Upper lobe of left lung (tissue), 6 donors: Measurements from ENCODE around the gene SEZ6L. TPM values are rescaled to one million over a fixed set of nuclear protein-coding genes. Genes with fewer than 3 reads are reported as not detected.

ENCODE experiments used
- ATAC-seq, 2 donors: fragments of 200-7000 bp; cut with Tn5 transposase; one replicate each; pipeline ENCODE4 v1.9.1; 2022; ENCODE audit warnings: mild to moderate bottlenecking in 2 of 2, moderate library complexity in 2 of 2; ENCODE audit not compliant: low FRiP score in 2 of 2
- DNase-seq, 2 donors: peaks; one replicate each; pipeline ENCODE4 v3.0.0-alpha.2; 2019 to 2020
- H3K27ac ChIP-seq, 4 donors: fragments of 200-600 bp; sonication (generic); one replicate each; pipeline ENCODE4 v1.5.1; 2016 to 2019
- H3K27me3 ChIP-seq, 4 donors: fragments of 200-600 bp; sonication (generic); one replicate each; pipeline ENCODE4 v1.5.1; 2017 to 2019
- H3K36me3 ChIP-seq, 4 donors: fragments of 200-600 bp; sonication (generic); one replicate each; pipeline ENCODE4 v1.5.1; 2016 to 2019
- H3K4me1 ChIP-seq, 4 donors: fragments of 200-600 bp; sonication (generic); one replicate each; pipeline ENCODE4 v1.5.1; 2018 to 2019
- H3K4me3 ChIP-seq, 4 donors: fragments of 200-600 bp; sonication (generic); one replicate each; pipeline ENCODE4 v1.5.1; 2017 to 2019; ENCODE audit warnings: mild to moderate bottlenecking in 2 of 4, moderate library complexity in 1 of 4
- H3K9me3 ChIP-seq, 4 donors: fragments of 200-600 bp; sonication (generic); one replicate each; pipeline ENCODE4 v1.5.1; 2018 to 2019
- CTCF ChIP-seq, 6 experiments: fragments of 450-650 bp in 4 of 6; fragments of 200-600 bp in 2 of 6; sonication (generic) in 2 of 6; IDR thresholded peaks; one replicate each; pipeline ENCODE4 v1.5.1; 2016 to 2019; ENCODE audit warnings: antibody characterized with exemption in 6 of 6
- EP300 ChIP-seq, 4 donors: sonication (generic); formaldehyde crosslinking; IDR thresholded peaks; one replicate each; pipeline ENCODE4 v1.5.1; 2017; ENCODE audit warnings: antibody characterized with exemption in 4 of 4, control low read depth in 2 of 4
- POLR2A ChIP-seq, 4 donors: fragments of 450-650 bp; IDR thresholded peaks; one replicate each; pipeline ENCODE4 v1.5.1; 2016 to 2017; ENCODE audit warnings: antibody characterized with exemption in 4 of 4, mild to moderate bottlenecking in 2 of 4
- POLR2AphosphoS5 ChIP-seq, 2 donors: sonication (generic); formaldehyde crosslinking; IDR thresholded peaks; one replicate each; pipeline ENCODE4 v1.5.1; 2017; ENCODE audit warnings: antibody characterized with exemption in 2 of 2
- WGBS, 2 donors: methylation state at CpG; one replicate each; pipeline ENCODE4 v1.1.5; 2017 to 2018; 5-methylcytosine and 5-hydroxymethylcytosine counted together
- total RNA-seq, 6 donors: library from RNA; depleted of rRNA in 4 of 6; stranded (reverse); fragments of >200 nt in 4 of 6; gene quantifications; one replicate each; pipeline versions ENCODE4 v1.1.0 to v1.2.1, GENCODE V29; 2016 to 2021
- donor health status: DM: no; HTN: no; CAD: no; lungs with moderate emphysema.
- donor health status: DM: no; HTN: yes; CAD: no; lungs with severe emphysema.

SEZ6L gene
- total RNA-seq, 6 donors from 2014 or later, result 0.06 to 1.2 (median 0.24) TPM; not detected in 3

- Histone ChIP-seq H3K4me3 (no peak overlapping the region), H3K27me3 (no peaks in the 10 kb centered on the region), H3K9me3 (no peaks in the 10 kb centered on the region), H3K4me1 (no peaks in the 10 kb centered on the region), H3K27ac (no peak overlapping the region), H3K36me3 (no peaks in the 10 kb centered on the region)
- DNase-seq (no peak), ATAC-seq (no peak)
- 58 to 60% methylated on average over 5 of the region's 5 CpGs for WGBS, 2 donors
- TF ChIP-seq CTCF (IDR thresholded peaks at IDR 0.05) (no peak), POLR2A (IDR thresholded peaks at IDR 0.05) (no peak), POLR2AphosphoS5 (IDR thresholded peaks at IDR 0.05) (no peak), EP300 (IDR thresholded peaks at IDR 0.05) (no peak)
Measured at GRCh38 chr22:26320447-26320846, 151.2 kb downstream of the SEZ6L start.

DNA sequence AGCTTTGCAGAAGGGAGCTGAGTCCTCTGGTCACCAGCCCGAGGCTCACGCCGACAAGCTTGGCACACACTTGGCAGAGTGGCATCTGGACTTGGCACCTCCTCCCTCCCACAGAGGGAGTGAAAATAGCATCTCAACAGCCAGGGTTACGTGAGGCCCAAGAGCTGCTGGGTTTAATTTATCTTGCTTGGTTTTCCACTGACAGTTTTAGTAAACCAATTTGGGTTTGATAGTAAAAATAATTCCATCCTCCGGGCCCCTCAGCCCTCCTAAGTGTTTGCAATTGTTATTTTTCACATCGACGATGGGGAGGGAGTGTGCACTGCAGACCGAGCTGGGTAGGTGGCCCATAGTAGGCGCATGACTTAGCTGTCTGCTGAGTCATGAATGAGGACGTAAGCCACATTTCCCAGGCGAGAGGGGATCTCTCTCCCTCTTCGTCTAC, 152.2 kb downstream of the SEZ6L start:
- Histone ChIP-seq H3K4me1 (no peaks in the 10 kb centered on the region), H3K4me3 (no peak overlapping the region), H3K9me3 (no peaks in the 10 kb centered on the region), H3K36me3 (no peaks in the 10 kb centered on the region), H3K27ac (no peak overlapping the region), H3K27me3 (no peaks in the 10 kb centered on the region)
- TF ChIP-seq CTCF (IDR thresholded peaks at IDR 0.05), result no peak
- TF ChIP-seq POLR2AphosphoS5 (IDR thresholded peaks at IDR 0.05), result no peak
- TF ChIP-seq POLR2A (IDR thresholded peaks at IDR 0.05), result no peak
- TF ChIP-seq EP300 (IDR thresholded peaks at IDR 0.05), result no peak
- ATAC-seq, result no peak
- no peak for DNase-seq
- WGBS, 2 donors, result 46 to 52% methylated on average over 10 to 12 of the region's 12 CpGs

DNA sequence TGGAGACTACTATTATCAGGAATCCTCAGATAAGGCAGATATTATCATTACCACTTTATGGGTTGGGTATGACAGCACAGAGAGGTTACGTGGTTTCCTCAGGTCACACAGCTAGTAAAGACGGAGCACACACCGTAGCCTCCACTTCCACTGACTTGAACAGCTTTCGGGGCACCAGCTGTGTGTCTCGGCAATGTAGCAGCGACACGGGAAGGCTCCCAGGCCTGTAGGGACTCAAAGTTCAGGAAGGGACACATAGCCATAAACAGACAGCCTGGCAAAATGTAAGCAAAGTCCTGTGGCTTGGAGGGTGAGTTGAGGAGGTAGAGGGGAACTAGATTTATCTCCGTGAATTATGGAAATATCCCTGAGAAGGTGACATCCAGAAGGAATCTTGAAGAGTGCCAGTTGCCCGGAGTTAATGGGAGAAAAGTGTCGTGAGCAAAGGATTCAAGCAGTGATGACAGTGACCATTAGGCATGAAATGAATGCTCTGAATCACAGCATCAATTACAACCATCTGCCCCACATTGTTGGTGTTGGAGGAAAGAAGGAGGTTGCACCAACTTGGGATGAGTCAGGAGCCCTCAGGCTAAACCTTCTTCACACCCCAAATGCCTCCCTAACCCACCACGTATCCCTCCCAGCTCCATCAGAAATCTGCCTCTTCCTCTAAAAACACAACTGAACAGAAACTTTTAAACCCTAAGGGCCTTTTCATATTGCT, 153.1 kb downstream of the SEZ6L start:
- H3K4me1 ChIP-seq, result no peaks in the 10 kb centered on the region
- no peaks in the 10 kb centered on the region for H3K36me3 ChIP-seq
- no peaks in the 10 kb centered on the region for H3K9me3 ChIP-seq
- no peak for TF ChIP-seq POLR2A (IDR thresholded peaks at IDR 0.05)
- no peak for TF ChIP-seq CTCF (IDR thresholded peaks at IDR 0.05)
- no peak for TF ChIP-seq POLR2AphosphoS5 (IDR thresholded peaks at IDR 0.05)
- no peak for TF ChIP-seq EP300 (IDR thresholded peaks at IDR 0.05)
- ATAC-seq (no peak), DNase-seq (no peak)
- H3K4me3 ChIP-seq, result no peak overlapping the region
- no peaks in the 10 kb centered on the region for H3K27me3 ChIP-seq
- H3K27ac ChIP-seq, result no peak overlapping the region
- 78 to 81% methylated on average over 10 to 11 of the region's 11 CpGs for WGBS, 2 donors

DNA sequence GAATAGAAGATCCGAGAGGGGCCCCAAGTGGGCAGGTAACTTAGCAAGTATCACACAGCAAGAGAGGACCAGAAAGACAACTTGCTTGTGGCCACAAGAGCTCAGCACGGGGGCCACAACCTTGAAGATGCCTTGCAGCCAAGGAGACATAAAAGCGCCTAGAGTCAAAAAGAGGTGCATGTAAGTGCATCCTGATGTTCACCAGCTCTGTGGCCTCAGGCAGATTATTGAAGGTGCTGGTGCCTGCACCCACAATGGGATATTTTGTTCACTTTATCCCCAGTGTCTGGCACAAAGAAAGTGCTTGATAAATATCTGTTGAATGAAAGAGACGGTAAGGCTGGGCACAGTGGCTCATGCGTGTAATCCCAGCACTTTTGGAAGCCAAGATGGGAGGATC, 153.8 kb downstream of the SEZ6L start:
- 77 to 90% methylated on average over 5 of the region's 5 CpGs for WGBS, 2 donors
- Histone ChIP-seq H3K4me3 (no peak overlapping the region), H3K9me3 (no peaks in the 10 kb centered on the region), H3K4me1 (no peaks in the 10 kb centered on the region), H3K27me3 (no peaks in the 10 kb centered on the region), H3K27ac (no peak overlapping the region), H3K36me3 (no peaks in the 10 kb centered on the region)
- no peak for TF ChIP-seq CTCF (IDR thresholded peaks at IDR 0.05)
- TF ChIP-seq POLR2AphosphoS5 (IDR thresholded peaks at IDR 0.05), result no peak
- TF ChIP-seq EP300 (IDR thresholded peaks at IDR 0.05), result no peak
- no peak for TF ChIP-seq POLR2A (IDR thresholded peaks at IDR 0.05)
- ATAC-seq (no peak), DNase-seq (no peak)

DNA sequence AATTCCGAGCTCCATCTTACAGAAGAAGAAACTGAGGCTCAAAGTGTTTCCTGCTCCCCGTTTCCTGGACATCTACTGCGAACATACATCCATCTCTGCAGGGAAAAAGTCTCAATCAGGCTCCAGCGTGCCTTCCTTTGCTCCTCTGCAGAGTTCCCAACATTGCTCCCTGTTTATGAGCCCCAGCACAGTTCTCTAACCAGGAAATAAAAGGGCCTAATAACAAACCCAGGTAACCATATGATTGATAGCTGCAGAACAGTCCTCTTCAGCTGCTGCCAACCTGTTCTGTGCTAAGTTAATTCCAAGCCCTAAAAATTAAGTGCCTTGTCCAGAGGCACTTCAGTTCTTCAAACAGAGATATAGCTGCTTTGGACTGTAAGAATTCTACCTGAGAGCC, 154.9 kb downstream of the SEZ6L start:
- no peak for ATAC-seq

More for the DNA sequence above, 154.9 kb downstream of the SEZ6L start:
- Histone ChIP-seq H3K4me3 (no peak overlapping the region), H3K27me3 (no peaks in the 10 kb centered on the region), H3K36me3 (no peaks in the 10 kb centered on the region), H3K9me3 (no peaks in the 10 kb centered on the region), H3K27ac (no peak overlapping the region), H3K4me1 (no peaks in the 10 kb centered on the region)
- TF ChIP-seq EP300 (IDR thresholded peaks at IDR 0.05) (no peak), POLR2A (IDR thresholded peaks at IDR 0.05) (no peak), CTCF (IDR thresholded peaks at IDR 0.05) (no peak), POLR2AphosphoS5 (IDR thresholded peaks at IDR 0.05) (no peak)
- no peak for DNase-seq
- 65 to 67% methylated on average over 4 of the region's 4 CpGs for WGBS, 2 donors
